CD14-positive monocyte (primary cell): ENCODE measurements around the gene BAHCC1. TPM values are rescaled to one million over a fixed set of nuclear protein-coding genes. Genes with fewer than 3 reads are reported as not detected.

Experiments used
- DNase-seq, 3 donors: peaks; one replicate each; pipeline ENCODE4 v3.0.0-alpha.2; 2011 to 2022
- H2AFZ ChIP-seq: 2 replicates; pipeline ENCODE4 v1.6.0; 2012; ENCODE audit warnings: mild to moderate bottlenecking, low read depth, low read length, inconsistent platforms; ENCODE audit not compliant: insufficient read depth, poor library complexity, severe bottlenecking
- H3K27ac ChIP-seq, 2 donors: 1 replicate in 1 of 2; 2 replicates in 1 of 2; pipeline ENCODE4 v1.5.1; 2012 to 2013; ENCODE audit warnings: low read length in 2 of 2, control low read depth in 1 of 2, inconsistent platforms in 1 of 2, low read depth in 1 of 2, mild to moderate bottlenecking in 1 of 2
- H3K27me3 ChIP-seq, 2 donors: one replicate each; pipeline versions ENCODE4 v1.6.0 to v1.6.1; 2011 to 2013; ENCODE audit warnings: low read length in 2 of 2; ENCODE audit not compliant: control insufficient read depth in 2 of 2, insufficient read depth in 2 of 2
- H3K36me3 ChIP-seq, 2 donors: replicated peaks in 1 of 2; 1 replicate in 1 of 2; 2 replicates in 1 of 2; pipeline versions ENCODE4 v1.5.1 to v1.6.1; 2012 to 2013; ENCODE audit warnings: low read length in 2 of 2, control low read depth in 1 of 2, inconsistent platforms in 1 of 2, mild to moderate bottlenecking in 1 of 2; ENCODE audit not compliant: insufficient read depth in 2 of 2, control insufficient read depth in 1 of 2
- H3K4me1 ChIP-seq, 2 donors: 1 replicate in 1 of 2; 2 replicates in 1 of 2; pipeline versions ENCODE4 v1.5.1 to v1.6.1; 2012 to 2013; ENCODE audit warnings: low read length in 2 of 2, control low read depth in 1 of 2, inconsistent platforms in 1 of 2, mild to moderate bottlenecking in 1 of 2, moderate library complexity in 1 of 2; ENCODE audit not compliant: insufficient read depth in 2 of 2, control insufficient read depth in 1 of 2
- H3K4me2 ChIP-seq: replicated peaks from 2 replicates; pipeline ENCODE3; 2012; ENCODE audit warnings: low read length, moderate library complexity, mild to moderate bottlenecking; ENCODE audit not compliant: poor library complexity, severe bottlenecking; ENCODE audit errors: extremely low read depth
- H3K4me3 ChIP-seq, 3 experiments: fragments of 200-600 bp in 1 of 3; sonication (generic) in 1 of 3; replicated peaks in 1 of 3; 1 replicate in 2 of 3; 2 replicates in 1 of 3; pipeline ENCODE4 v1.5.1; 2011 to 2013; ENCODE audit warnings: low read length in 3 of 3, mild to moderate bottlenecking in 3 of 3, control low read depth in 2 of 3, low read depth in 2 of 3, inconsistent platforms in 1 of 3, moderate library complexity in 1 of 3
- H3K79me2 ChIP-seq: 2 replicates; pipeline ENCODE4 v1.6.0; 2012; ENCODE audit warnings: mild to moderate bottlenecking, control low read depth, inconsistent platforms, low read length, moderate library complexity; ENCODE audit not compliant: insufficient read depth
- H3K9ac ChIP-seq: 2 replicates; pipeline ENCODE4 v1.6.0; 2017; ENCODE audit warnings: low read length, mild to moderate bottlenecking; ENCODE audit not compliant: insufficient read depth, poor library complexity, severe bottlenecking
- H3K9me3 ChIP-seq, 2 donors: replicated peaks in 1 of 2; 1 replicate in 1 of 2; 2 replicates in 1 of 2; pipeline versions ENCODE4 v1.5.1 to v1.6.1; 2012 to 2013; ENCODE audit warnings: low read length in 2 of 2, control low read depth in 1 of 2; ENCODE audit not compliant: control insufficient read depth in 1 of 2, insufficient read depth in 1 of 2
- H4K20me1 ChIP-seq: 2 replicates; pipeline ENCODE4 v1.6.0; 2012; ENCODE audit warnings: mild to moderate bottlenecking, low read length, control low read depth, moderate library complexity; ENCODE audit not compliant: insufficient read depth
- H3K27ac Mint-ChIP-seq, 7 donors: one replicate each; pipeline ENCODE4 v1.8.0; 2020; ENCODE audit warnings: mild to moderate bottlenecking in 7 of 7, mixed read lengths in 7 of 7, moderate library complexity in 6 of 7, inconsistent platforms in 2 of 7
- H3K27me3 Mint-ChIP-seq, 3 donors: one replicate each; pipeline ENCODE4 v1.8.0; 2021 to 2022; ENCODE audit warnings: low read depth in 3 of 3, mild to moderate bottlenecking in 3 of 3, mixed read lengths in 3 of 3, moderate library complexity in 3 of 3, inconsistent platforms in 1 of 3
- H3K36me3 Mint-ChIP-seq, 2 donors: one replicate each; pipeline ENCODE4 v1.8.0; 2020; ENCODE audit warnings: mixed read lengths in 2 of 2, inconsistent platforms in 1 of 2, mild to moderate bottlenecking in 1 of 2
- H3K4me1 Mint-ChIP-seq: one replicate; pipeline ENCODE4 v1.8.0; 2020; ENCODE audit warnings: mild to moderate bottlenecking, mixed read lengths
- H3K4me3 Mint-ChIP-seq, 2 donors: one replicate each; pipeline ENCODE4 v1.8.0; 2020; ENCODE audit warnings: mild to moderate bottlenecking in 2 of 2, mixed read lengths in 2 of 2, moderate library complexity in 1 of 2
- H3K9me3 Mint-ChIP-seq, 7 donors: one replicate each; pipeline ENCODE4 v1.8.0; 2020 to 2022; ENCODE audit warnings: mixed read lengths in 7 of 7, mild to moderate bottlenecking in 6 of 7, moderate library complexity in 6 of 7, inconsistent platforms in 2 of 7
- CTCF ChIP-seq: fragments of 200-600 bp; IDR thresholded peaks from one replicate; pipeline ENCODE4 v1.8.0; 2022; ENCODE audit warnings: antibody characterized with exemption, mild to moderate bottlenecking
- WGBS: methylation state at CpG from one replicate; pipeline ENCODE4 v1.1.5; 2013; ENCODE audit warnings: missing lambda C conversion rate; ENCODE audit not compliant: insufficient coverage; 5-methylcytosine and 5-hydroxymethylcytosine counted together
- intact Hi-C, 2 donors: fragments of 100-400 bp; cut with micrococcal nuclease; formaldehyde crosslinking; loops; one replicate each; pipeline versions ENCODE4 v1.15.0 to v1.15.1; 2023
- polyA plus RNA-seq, 3 donors: library from polyadenylated mRNA; depleted of rRNA in 1 of 3; unstranded in 2 of 3; stranded (reverse) in 1 of 3; fragments of 300-500 nt in 2 of 3; fragments of >200 nt in 1 of 3; fragmentation: Illumina TruSeq in 2 of 3; gene quantifications; 1 replicate in 2 of 3; 2 replicates in 1 of 3; pipeline ENCODE4 v1.2.3, GENCODE V29; 2012 to 2021

Gene BAHCC1
- polyA plus RNA-seq, 3 donors, result 0.11 to 8.8 (median 0.27) TPM

DNA sequence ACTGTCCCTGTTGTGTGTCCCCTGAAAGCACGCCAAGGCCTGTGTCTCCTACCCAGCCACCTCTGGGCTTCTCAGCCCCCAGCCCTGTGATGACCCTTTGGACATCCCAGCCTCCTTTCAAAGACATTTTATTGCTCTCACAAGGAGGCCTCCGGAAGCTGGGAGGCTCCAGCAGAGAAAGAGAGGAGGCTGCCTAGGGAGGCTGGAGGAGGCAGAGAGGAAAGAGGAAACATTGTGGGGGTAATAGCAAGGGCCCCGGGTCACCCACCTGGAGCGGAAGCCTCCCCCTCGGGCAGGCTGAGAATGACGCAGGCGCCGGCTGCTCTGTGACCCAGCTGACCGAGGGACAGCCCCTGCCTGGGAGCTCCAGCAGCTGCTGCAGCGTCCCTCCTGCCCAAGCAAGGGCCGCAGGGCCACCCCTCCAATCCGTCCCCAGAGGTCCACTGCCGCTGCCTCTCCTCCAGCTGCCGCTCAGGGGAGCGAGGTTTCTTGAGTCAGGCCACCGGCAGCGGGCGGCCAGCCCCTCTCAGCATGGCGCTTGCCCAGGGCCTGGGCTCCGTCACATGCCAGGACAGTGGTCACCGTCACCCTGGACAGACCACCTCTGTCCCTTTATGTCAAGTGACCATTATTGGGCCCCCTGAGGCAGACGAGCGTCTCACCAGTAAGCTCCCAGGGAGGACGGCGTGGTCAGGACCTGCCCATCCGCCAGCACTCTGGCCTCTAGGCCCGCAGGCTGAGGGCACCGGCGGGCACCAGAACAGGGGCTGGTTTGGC is 88.0 kb downstream of the BAHCC1 start:
- Histone ChIP-seq H3K27me3 (peaks cover 0 to 30% of the 10 kb centered on the region in 2 donors), H3K4me1 (peaks cover 45 to 62% of the 10 kb centered on the region in 2 donors), H3K27ac (no peak overlapping the region), H3K4me3 (peak overlapping the region in 2 of 3 experiments; percentile 6 to 76), H3K9ac (no peak overlapping the region), H3K79me2 (no peaks in the 10 kb centered on the region), H3K4me2 (peak overlapping the region; percentile 94), H3K36me3 (no peaks in the 10 kb centered on the region), H2AFZ (peak overlapping the region; percentile 89), H4K20me1 (no peaks in the 10 kb centered on the region), H3K9me3 (no peaks in the 10 kb centered on the region)
- 31% methylated on average over 22 of the region's 29 CpGs for WGBS
- no peak for TF ChIP-seq CTCF
- Mint-ChIP-seq H3K27me3 (peaks cover 18 to 43% (median 28%) of the 10 kb centered on the region in 3 donors), H3K9me3 (peaks cover 0 to 9% (median 0%) of the 10 kb centered on the region in 7 donors), H3K27ac (peak overlapping the region in 1 of 7 donors; percentile 65), H3K36me3 (no peaks in the 10 kb centered on the region), H3K4me3 (peak overlapping the region; percentile 64 to 72), H3K4me1 (peaks cover 39% of the 10 kb centered on the region)
- DNase-seq, result peak; percentile 42 to 73 (median 53)
- intact Hi-C loops, result loop anchor here (5.0 to 10.0 kb wide), 6 partner anchors 51 to 341 kb away; no protein-coding TSS in a partner anchor

DNA sequence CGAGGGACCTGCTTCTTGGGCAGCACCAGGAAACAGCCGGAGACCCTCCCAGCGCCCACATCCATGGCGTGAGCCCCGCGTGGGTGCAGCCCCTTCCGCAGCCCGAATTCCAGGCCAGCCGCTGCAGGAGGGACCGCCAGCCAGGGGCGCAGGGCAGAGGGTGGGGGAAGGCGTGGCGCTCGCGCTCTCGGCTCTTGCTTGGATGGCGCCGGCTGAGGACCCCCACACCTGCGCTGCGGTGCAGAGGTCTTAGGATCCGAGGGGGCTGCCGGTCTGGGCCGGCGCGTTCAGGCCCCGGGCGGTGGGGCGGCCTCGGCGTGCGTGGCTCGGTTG is 88.6 kb downstream of the BAHCC1 start:
- H3K27ac ChIP-seq, result no peak overlapping the region
- H3K4me1 Mint-ChIP-seq, result peaks cover 39% of the 10 kb centered on the region
- no peaks in the 10 kb centered on the region for H4K20me1 ChIP-seq
- H3K9ac ChIP-seq, result peak overlapping the region; percentile 40
- intact Hi-C loops, result loop anchor here (1.0 to 10.0 kb wide), 9 partner anchors 52 to 342 kb away; no protein-coding TSS in a partner anchor
- peaks cover 50 to 67% of the 10 kb centered on the region in 2 donors for H3K4me1 ChIP-seq
- H3K9me3 Mint-ChIP-seq, result peaks cover 0 to 9% (median 0%) of the 10 kb centered on the region in 7 donors
- peak overlapping the region; percentile 89 for H2AFZ ChIP-seq
- no peak for DNase-seq
- WGBS, result 12% methylated on average over 31 of the region's 32 CpGs
- H3K27me3 ChIP-seq, result peaks cover 0 to 30% of the 10 kb centered on the region in 2 donors
- H3K9me3 ChIP-seq, result no peaks in the 10 kb centered on the region
- H3K27me3 Mint-ChIP-seq, result peaks cover 18 to 43% (median 27%) of the 10 kb centered on the region in 3 donors
- peak overlapping the region; percentile 6 to 76 (median 11) for H3K4me3 ChIP-seq
- H3K36me3 Mint-ChIP-seq, result no peaks in the 10 kb centered on the region
- no peaks in the 10 kb centered on the region for H3K79me2 ChIP-seq
- H3K27ac Mint-ChIP-seq, result no peak overlapping the region
- H3K36me3 ChIP-seq, result no peaks in the 10 kb centered on the region
- peak overlapping the region; percentile 94 for H3K4me2 ChIP-seq
- TF ChIP-seq CTCF, result no peak
- H3K4me3 Mint-ChIP-seq, result peak overlapping the region; percentile 64 to 72
